Neural cell (in vitro differentiated cells): Measurements from ENCODE around the gene RIMS1. TPM values are rescaled to one million over a fixed set of nuclear protein-coding genes. Genes with fewer than 3 reads are reported as not detected.

Experiments
- H2AFZ ChIP-seq: fragments of 200-600, 300-800 bp; sonication (generic), shearing (Covaris generic); 2 replicates; pipeline ENCODE4 v1.6.0; 2014; ENCODE audit warnings: low read depth, mild to moderate bottlenecking, antibody characterized with exemption, low read length, moderate library complexity
- H3F3A ChIP-seq: fragments of 200-600 bp; shearing (Covaris generic); 2 replicates; pipeline ENCODE4 v1.6.1; 2016; ENCODE audit warnings: mild to moderate bottlenecking, moderate library complexity, mixed read lengths, antibody characterized with exemption, low read length; ENCODE audit not compliant: insufficient read depth, poor library complexity, severe bottlenecking
- H3K27ac ChIP-seq: fragments of 200-600, 300-800 bp; sonication (generic), shearing (Covaris generic); 2 replicates; pipeline ENCODE4 v1.5.1; 2014; ENCODE audit warnings: mild to moderate bottlenecking, low read length, moderate library complexity
- H3K27me3 ChIP-seq: fragments of 300-800, 200-600 bp; sonication (generic), shearing (Covaris generic); 2 replicates; pipeline ENCODE4 v1.6.0; 2014; ENCODE audit warnings: mild to moderate bottlenecking, low read depth, low read length, moderate library complexity; ENCODE audit not compliant: insufficient read depth
- H3K36me3 ChIP-seq: fragments of 300-800, 200-600 bp; sonication (generic), shearing (Covaris generic); 2 replicates; pipeline ENCODE4 v1.5.1; 2014; ENCODE audit warnings: mild to moderate bottlenecking, antibody characterized with exemption, low read length, moderate library complexity; ENCODE audit not compliant: insufficient read depth
- H3K4me2 ChIP-seq: fragments of 300-800, 200-600 bp; sonication (generic), shearing (Covaris generic); 2 replicates; pipeline ENCODE4 v1.6.0; 2014; ENCODE audit warnings: mild to moderate bottlenecking, low read length
- H3K4me3 ChIP-seq: fragments of 300-800, 200-600 bp; sonication (generic), shearing (Covaris generic); 2 replicates; pipeline ENCODE4 v1.5.1; 2014; ENCODE audit warnings: mild to moderate bottlenecking, low read length, moderate library complexity
- H3K79me2 ChIP-seq: fragments of 200-600 bp; shearing (Covaris generic); replicated peaks from 2 replicates; pipeline ENCODE4 v1.6.0; 2014; ENCODE audit warnings: mild to moderate bottlenecking, low read length, moderate library complexity; ENCODE audit not compliant: insufficient read depth
- H3K9ac ChIP-seq: fragments of 300-800, 200-600 bp; sonication (generic), shearing (Covaris generic); 2 replicates; pipeline ENCODE4 v1.6.1; 2016; ENCODE audit warnings: mild to moderate bottlenecking, low read length, mixed read lengths
- H3K9me2 ChIP-seq: fragments of 200-600 bp; shearing (Covaris generic); 2 replicates; pipeline ENCODE4 v1.6.1; 2016; ENCODE audit warnings: mild to moderate bottlenecking, low read length, mixed read lengths; ENCODE audit not compliant: insufficient read depth
- H3K9me3 ChIP-seq: fragments of 200-600, 300-800 bp; sonication (generic), shearing (Covaris generic); 2 replicates; pipeline ENCODE4 v1.6.1; 2016; ENCODE audit warnings: mild to moderate bottlenecking, mixed run types, low read length, moderate library complexity, mixed read lengths
- H4K20me1 ChIP-seq: fragments of 200-600 bp; shearing (Covaris generic); 2 replicates; pipeline ENCODE4 v1.6.1; 2016; ENCODE audit warnings: mild to moderate bottlenecking, mixed run types; ENCODE audit not compliant: insufficient read depth
- EP300 ChIP-seq: fragments of 450-650 bp; conservative IDR thresholded peaks from 2 replicates; pipeline ENCODE4 v1.6.1; 2014; ENCODE audit warnings: antibody characterized with exemption, mild to moderate bottlenecking, moderate library complexity; ENCODE audit not compliant: poor library complexity, severe bottlenecking
- EZH2 ChIP-seq: fragments of 200-600, 300-800 bp; shearing (Covaris generic), sonication (generic); IDR thresholded peaks from 2 replicates; pipeline ENCODE4 v1.6.1; 2014; ENCODE audit warnings: antibody characterized with exemption, low read length, borderline replicate concordance, mild to moderate bottlenecking; ENCODE audit not compliant: insufficient read depth, poor library complexity, severe bottlenecking
- MXI1 ChIP-seq: fragments of 450-650 bp; conservative IDR thresholded peaks from 2 replicates; pipeline ENCODE4 v1.6.1; 2014; ENCODE audit warnings: antibody characterized with exemption, mild to moderate bottlenecking; ENCODE audit not compliant: poor library complexity, severe bottlenecking
- POLR2AphosphoS5 ChIP-seq: IDR thresholded peaks from 2 replicates; pipeline ENCODE4 v1.6.1; 2012
- RAD21 ChIP-seq: fragments of 450-650 bp; conservative IDR thresholded peaks from 2 replicates; pipeline ENCODE4 v1.6.1; 2014; ENCODE audit warnings: antibody characterized with exemption, mild to moderate bottlenecking, moderate library complexity
- SMC3 ChIP-seq: fragments of 450-650 bp; conservative IDR thresholded peaks from 2 replicates; pipeline ENCODE4 v1.6.1; 2014; ENCODE audit warnings: antibody characterized with exemption, mild to moderate bottlenecking, moderate library complexity; ENCODE audit not compliant: poor library complexity
- TAF1 ChIP-seq: IDR thresholded peaks from 2 replicates; pipeline ENCODE4 v1.6.1; 2012; ENCODE audit warnings: low read depth
- polyA plus RNA-seq: library from polyadenylated mRNA; depleted of rRNA; stranded (reverse); fragments of >200 nt; gene quantifications from 2 replicates; pipeline ENCODE4 v1.2.3, GENCODE V29; 2014
- TF ChIP-seq, protein P1 (sequence below): IDR thresholded peaks from 2 replicates; pipeline ENCODE4 v1.6.1; 2012; ENCODE audit warnings: borderline replicate concordance
- TF ChIP-seq, protein P2 (sequence below): fragments of 450-650 bp; IDR thresholded peaks from 2 replicates; pipeline ENCODE4 v1.5.1; 2014; ENCODE audit warnings: antibody characterized with exemption, mild to moderate bottlenecking, moderate library complexity; ENCODE audit not compliant: poor library complexity, severe bottlenecking

Gene RIMS1
- polyA plus RNA-seq, 1 donor from 2014 or later, result 17.8 TPM

DNA sequence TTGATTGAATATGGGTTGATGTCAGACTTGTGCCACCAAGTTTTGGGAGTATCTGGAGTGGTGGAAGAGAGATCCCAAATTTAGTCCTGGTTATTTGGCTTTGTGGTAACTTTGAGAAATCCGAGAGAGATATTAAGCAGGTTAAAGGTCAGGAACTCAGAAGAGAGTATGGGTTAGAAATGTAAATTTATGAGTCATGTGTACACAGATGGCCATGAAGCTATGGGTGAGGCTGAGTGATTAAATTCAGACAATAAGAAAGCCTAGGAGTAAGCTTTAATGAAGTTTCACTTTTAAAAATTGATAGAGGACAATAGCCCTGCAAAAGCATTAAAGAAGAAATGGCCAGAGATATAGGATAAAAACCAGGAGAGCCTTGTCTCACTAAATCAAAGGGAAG lies 14.3 kb downstream of the RIMS1 start:
- Histone ChIP-seq H3K9me2 (no peaks in the 10 kb centered on the region), H3K27ac (no peak overlapping the region), H3F3A (no peaks in the 10 kb centered on the region), H2AFZ (no peak overlapping the region), H3K79me2 (no peaks in the 10 kb centered on the region), H3K9ac (no peak overlapping the region), H3K4me3 (no peak overlapping the region), H3K27me3 (no peaks in the 10 kb centered on the region), H4K20me1 (no peaks in the 10 kb centered on the region), H3K36me3 (no peaks in the 10 kb centered on the region), H3K4me2 (no peak overlapping the region), H3K9me3 (no peaks in the 10 kb centered on the region)
- TF ChIP-seq POLR2AphosphoS5 (no peak), EP300 (no peak), TAF1 (no peak)
- TF ChIP-seq, protein P1, sequence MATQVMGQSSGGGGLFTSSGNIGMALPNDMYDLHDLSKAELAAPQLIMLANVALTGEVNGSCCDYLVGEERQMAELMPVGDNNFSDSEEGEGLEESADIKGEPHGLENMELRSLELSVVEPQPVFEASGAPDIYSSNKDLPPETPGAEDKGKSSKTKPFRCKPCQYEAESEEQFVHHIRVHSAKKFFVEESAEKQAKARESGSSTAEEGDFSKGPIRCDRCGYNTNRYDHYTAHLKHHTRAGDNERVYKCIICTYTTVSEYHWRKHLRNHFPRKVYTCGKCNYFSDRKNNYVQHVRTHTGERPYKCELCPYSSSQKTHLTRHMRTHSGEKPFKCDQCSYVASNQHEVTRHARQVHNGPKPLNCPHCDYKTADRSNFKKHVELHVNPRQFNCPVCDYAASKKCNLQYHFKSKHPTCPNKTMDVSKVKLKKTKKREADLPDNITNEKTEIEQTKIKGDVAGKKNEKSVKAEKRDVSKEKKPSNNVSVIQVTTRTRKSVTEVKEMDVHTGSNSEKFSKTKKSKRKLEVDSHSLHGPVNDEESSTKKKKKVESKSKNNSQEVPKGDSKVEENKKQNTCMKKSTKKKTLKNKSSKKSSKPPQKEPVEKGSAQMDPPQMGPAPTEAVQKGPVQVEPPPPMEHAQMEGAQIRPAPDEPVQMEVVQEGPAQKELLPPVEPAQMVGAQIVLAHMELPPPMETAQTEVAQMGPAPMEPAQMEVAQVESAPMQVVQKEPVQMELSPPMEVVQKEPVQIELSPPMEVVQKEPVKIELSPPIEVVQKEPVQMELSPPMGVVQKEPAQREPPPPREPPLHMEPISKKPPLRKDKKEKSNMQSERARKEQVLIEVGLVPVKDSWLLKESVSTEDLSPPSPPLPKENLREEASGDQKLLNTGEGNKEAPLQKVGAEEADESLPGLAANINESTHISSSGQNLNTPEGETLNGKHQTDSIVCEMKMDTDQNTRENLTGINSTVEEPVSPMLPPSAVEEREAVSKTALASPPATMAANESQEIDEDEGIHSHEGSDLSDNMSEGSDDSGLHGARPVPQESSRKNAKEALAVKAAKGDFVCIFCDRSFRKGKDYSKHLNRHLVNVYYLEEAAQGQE, result no peak

DNA sequence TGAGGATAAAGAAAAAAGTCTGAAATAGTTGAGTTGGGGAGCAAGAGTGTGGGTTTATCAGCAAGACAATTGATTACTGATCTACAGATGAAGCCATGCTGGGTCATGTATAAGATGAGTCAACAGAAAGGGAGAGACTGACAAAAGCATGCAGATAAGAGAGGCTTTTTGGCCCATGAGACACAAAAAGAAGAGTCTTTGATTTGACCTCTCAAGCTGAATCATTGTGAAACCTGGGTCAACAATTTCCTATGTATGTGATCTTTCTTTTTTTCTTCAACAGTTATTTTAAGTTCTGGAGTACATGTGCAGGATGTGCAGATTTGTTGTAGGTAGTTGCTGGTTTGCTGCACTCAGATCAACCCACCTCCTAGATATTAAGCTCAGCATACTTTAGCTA lies 15.9 kb downstream of the RIMS1 start:
- Histone ChIP-seq H3K4me2 (no peak overlapping the region), H3K27me3 (no peaks in the 10 kb centered on the region), H4K20me1 (no peaks in the 10 kb centered on the region), H3K79me2 (no peaks in the 10 kb centered on the region), H3K27ac (no peak overlapping the region), H3K9ac (no peak overlapping the region), H3K9me3 (no peaks in the 10 kb centered on the region), H3K9me2 (no peaks in the 10 kb centered on the region), H3K36me3 (no peaks in the 10 kb centered on the region), H3F3A (no peaks in the 10 kb centered on the region), H3K4me3 (no peak overlapping the region), H2AFZ (no peak overlapping the region)
- TF ChIP-seq SMC3 (no peak), EP300 (no peak), TAF1 (no peak), MXI1 (no peak), EZH2 (no peak), RAD21 (no peak), POLR2AphosphoS5 (no peak)
- TF ChIP-seq, protein P2, sequence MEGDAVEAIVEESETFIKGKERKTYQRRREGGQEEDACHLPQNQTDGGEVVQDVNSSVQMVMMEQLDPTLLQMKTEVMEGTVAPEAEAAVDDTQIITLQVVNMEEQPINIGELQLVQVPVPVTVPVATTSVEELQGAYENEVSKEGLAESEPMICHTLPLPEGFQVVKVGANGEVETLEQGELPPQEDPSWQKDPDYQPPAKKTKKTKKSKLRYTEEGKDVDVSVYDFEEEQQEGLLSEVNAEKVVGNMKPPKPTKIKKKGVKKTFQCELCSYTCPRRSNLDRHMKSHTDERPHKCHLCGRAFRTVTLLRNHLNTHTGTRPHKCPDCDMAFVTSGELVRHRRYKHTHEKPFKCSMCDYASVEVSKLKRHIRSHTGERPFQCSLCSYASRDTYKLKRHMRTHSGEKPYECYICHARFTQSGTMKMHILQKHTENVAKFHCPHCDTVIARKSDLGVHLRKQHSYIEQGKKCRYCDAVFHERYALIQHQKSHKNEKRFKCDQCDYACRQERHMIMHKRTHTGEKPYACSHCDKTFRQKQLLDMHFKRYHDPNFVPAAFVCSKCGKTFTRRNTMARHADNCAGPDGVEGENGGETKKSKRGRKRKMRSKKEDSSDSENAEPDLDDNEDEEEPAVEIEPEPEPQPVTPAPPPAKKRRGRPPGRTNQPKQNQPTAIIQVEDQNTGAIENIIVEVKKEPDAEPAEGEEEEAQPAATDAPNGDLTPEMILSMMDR, result no peak
- TF ChIP-seq, protein P1, result no peak
